ENCODE measurements around the gene MLLT6.

The MLLT6 gene

GRCh38 chr17:38709104-38709820 is 4.2 kb downstream of the MLLT6 start:
- DNase-seq = no peak

- DNase-seq = no peak
Measured at GRCh38 chr17:38709864-38710603, 5.0 kb downstream of the MLLT6 start.

- no peak for DNase-seq
Measured at GRCh38 chr17:38710604-38710962, 5.5 kb downstream of the MLLT6 start.

GRCh38 chr17:38710985-38711384 is 5.9 kb downstream of the MLLT6 start:
- no peak for DNase-seq

GRCh38 chr17:38711792-38712571 is 6.9 kb downstream of the MLLT6 start:
- DNase-seq = no peak

- no peak for DNase-seq
Measured at GRCh38 chr17:38712593-38712992, 7.5 kb downstream of the MLLT6 start.

GRCh38 chr17:38713456-38714075 is 8.5 kb downstream of the MLLT6 start:
- DNase-seq = no peak

- DNase-seq = no peak
Measured at GRCh38 chr17:38715216-38715943, 10.3 kb downstream of the MLLT6 start.

GRCh38 chr17:38716368-38717005 is 11.4 kb downstream of the MLLT6 start:
- DNase-seq = no peak

- DNase-seq = no peak
Measured at GRCh38 chr17:38717139-38717745, 12.2 kb downstream of the MLLT6 start.

GRCh38 chr17:38719289-38719942 is 14.3 kb downstream of the MLLT6 start:
- DNase-seq = no peak

- no peak for DNase-seq
Measured at GRCh38 chr17:38719943-38720641, 15.0 kb downstream of the MLLT6 start.

GRCh38 chr17:38720941-38721340 is 15.9 kb downstream of the MLLT6 start:
- DNase-seq = no peak

- DNase-seq = no peak
Measured at GRCh38 chr17:38721802-38722201, 16.7 kb downstream of the MLLT6 start.

- peak; percentile 75 for DNase-seq
Measured at GRCh38 chr17:38724337-38724988, 19.4 kb downstream of the MLLT6 start.

- peak; percentile 48 for DNase-seq
Measured at GRCh38 chr17:38725066-38725465, 20.0 kb downstream of the MLLT6 start.

- DNase-seq = peak; percentile 16
Measured at GRCh38 chr17:38726145-38726544, 21.1 kb downstream of the MLLT6 start.

GRCh38 chr17:38727736-38728135 is 22.7 kb downstream of the MLLT6 start:
- no peak for DNase-seq

- no peak for DNase-seq
Measured at GRCh38 chr17:38728290-38728831, 23.3 kb downstream of the MLLT6 start.
